Adrenal gland (tissue), 12 donors: ENCODE data around the gene MT1F. TPM values are rescaled to one million over a fixed set of nuclear protein-coding genes. Genes with fewer than 3 reads are reported as not detected.

Source experiments
- DNase-seq, 7 donors: peaks; one replicate each; pipeline ENCODE4 v3.0.0-alpha.2; 2019 to 2020
- H3K27ac ChIP-seq, 5 donors: fragments of 200-600 bp; sonication (generic) in 4 of 5; 1 replicate in 3 of 5; 2 replicates in 2 of 5; pipeline versions ENCODE4 v1.5.1 to v1.8.0; 2016 to 2020; ENCODE audit warnings: mild to moderate bottlenecking in 1 of 5
- H3K27me3 ChIP-seq: fragments of 200-600 bp; 2 replicates; pipeline ENCODE4 v1.8.0; 2021
- H3K36me3 ChIP-seq, 2 donors: fragments of 200-600 bp; replicated peaks in 1 of 2; 1 replicate in 1 of 2; 2 replicates in 1 of 2; pipeline versions ENCODE4 v1.5.1 to v1.8.0; 2018 to 2022
- H3K4me1 ChIP-seq, 2 donors: fragments of 200-600 bp; replicated peaks in 1 of 2; 1 replicate in 1 of 2; 2 replicates in 1 of 2; pipeline versions ENCODE4 v1.5.1 to v1.8.0; 2018 to 2021
- H3K4me3 ChIP-seq, 4 donors: fragments of 200-600 bp; sonication (generic) in 3 of 4; one replicate each; pipeline ENCODE4 v1.5.1; 2016 to 2018
- H3K9me3 ChIP-seq, 3 donors: fragments of 200-600 bp; sonication (generic) in 1 of 3; replicated peaks in 1 of 3; 1 replicate in 2 of 3; 2 replicates in 1 of 3; pipeline versions ENCODE4 v1.5.1 to v1.8.0; 2016 to 2021
- CTCF ChIP-seq, 6 experiments: fragments of 450-650 bp in 4 of 6; fragments of 200-600 bp in 2 of 6; sonication (generic) in 1 of 6; IDR thresholded peaks; 1 replicate in 5 of 6; 2 replicates in 1 of 6; pipeline versions ENCODE4 v1.5.1 to v1.8.0; 2016 to 2021; ENCODE audit warnings: antibody characterized with exemption in 6 of 6, mild to moderate bottlenecking in 2 of 6, moderate library complexity in 1 of 6
- POLR2A ChIP-seq, 2 donors: fragments of 450-650 bp; IDR thresholded peaks; one replicate each; pipeline ENCODE4 v1.6.1; 2017; ENCODE audit warnings: antibody characterized with exemption in 2 of 2, mild to moderate bottlenecking in 2 of 2, moderate library complexity in 1 of 2
- WGBS, 4 donors: extraction: QIAGEN DNeasy Blood & Tissue Kit in 2 of 4; methylation state at CpG; one replicate each; pipeline versions ENCODE4 v1.1.5 to v1.1.7; 2013 to 2017; 5-methylcytosine and 5-hydroxymethylcytosine counted together
- intact Hi-C, 2 donors: fragments of 100-400 bp; cut with DNase I; formaldehyde crosslinking; loops; one replicate each; pipeline versions ENCODE4 v1.14.1 to v1.15.0; 2022 to 2023
- polyA plus RNA-seq, 3 donors: library from polyadenylated mRNA; stranded (reverse); fragments of 200-250 nt in 2 of 3; fragments of 350-450 nt in 1 of 3; fragmentation: Illumina TruSeq in 1 of 3; extraction: RNeasy Lipid Tissue Mini Kit (QIAGEN cat#74804) in 1 of 3; gene quantifications; one replicate each; pipeline ENCODE4 v1.2.3, GENCODE V29; 2013 to 2014
- total RNA-seq, 9 donors: library from RNA; depleted of rRNA in 4 of 9; stranded (reverse); fragments of >200 nt in 4 of 9; fragments of 120-200 nt in 1 of 9; fragmentation: NEBNext Ultra II Directional in 1 of 9; extraction: Animal tissue kit (Norgen Biotek cat#: 25700) in 1 of 9; gene quantifications; one replicate each; pipeline versions ENCODE4 v1.1.0 to v1.2.4, GENCODE V29; 2013 to 2023
- donor health status: healthy with polysubstance abuse.
- donor health status: Bipolar disorder and iron deficiency.
- donor health status: DM: yes; HTN: yes; CAD: no.
- donor health status: DM: no; HTN: no; CAD: no.
- donor health status: DM: no; HTN: no; CAD: no.
- donor health status: DM: yes; HTN: yes; CAD: no.

The MT1F gene
- total and polyA plus RNA-seq, 12 donors = 10.8 to 204 (median 44.8) TPM

DNA sequence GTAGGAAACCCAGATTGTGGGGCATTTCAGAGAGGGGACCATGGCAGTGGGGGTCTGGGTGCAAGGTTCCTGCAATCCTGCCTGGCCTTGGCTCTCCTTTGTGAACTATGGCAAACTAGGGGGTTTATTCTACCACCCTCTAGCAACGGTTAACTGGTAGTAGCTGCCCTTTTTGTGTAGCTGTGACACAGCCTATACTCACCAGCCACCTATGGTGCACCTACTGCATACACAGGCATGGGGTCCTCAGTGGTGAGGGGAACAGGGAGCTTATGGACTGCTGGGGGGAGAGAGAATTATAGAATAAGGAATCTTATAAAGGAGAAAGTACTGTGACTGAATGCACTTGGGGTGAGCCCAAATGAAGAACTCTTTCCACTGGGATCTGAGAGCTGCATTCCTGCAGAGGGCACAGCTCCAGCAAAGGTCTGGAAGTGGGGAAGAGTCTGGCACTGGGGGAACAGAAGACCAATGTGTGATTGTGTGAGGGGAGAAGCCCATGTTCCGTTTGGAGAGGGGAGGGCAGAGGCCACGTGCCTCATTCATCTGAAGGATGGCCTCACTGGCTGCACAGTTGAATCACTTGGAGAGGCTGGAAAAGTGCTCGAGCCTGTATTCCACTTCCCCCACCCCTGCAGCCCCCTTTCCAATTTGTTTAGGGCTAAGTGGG lies 26.6 kb downstream of the MT1F start:
- Histone ChIP-seq H3K4me1 (peaks cover 23 to 26% of the 10 kb centered on the region in 2 donors), H3K27ac (peak overlapping the region in 1 of 5 donors; percentile 51), H3K9me3 (no peaks in the 10 kb centered on the region), H3K27me3 (no peaks in the 10 kb centered on the region), H3K36me3 (no peaks in the 10 kb centered on the region), H3K4me3 (no peak overlapping the region)
- intact Hi-C loops = no loop called here
- no peak for DNase-seq
- no peak for TF ChIP-seq POLR2A (IDR thresholded peaks at IDR 0.05)
- no peak for TF ChIP-seq CTCF (IDR thresholded peaks at IDR 0.05)
- 65 to 70% (median 67%) methylated on average over 4 of the region's 4 CpGs for WGBS, 4 donors

- H3K36me3 ChIP-seq = no peaks in the 10 kb centered on the region
- TF ChIP-seq POLR2A (IDR thresholded peaks at IDR 0.05) (no peak), CTCF (IDR thresholded peaks at IDR 0.05) (no peak)
- no peaks in the 10 kb centered on the region for H3K9me3 ChIP-seq
- no peaks in the 10 kb centered on the region for H3K27me3 ChIP-seq
- H3K4me3 ChIP-seq = no peak overlapping the region
- WGBS, 4 donors = 85 to 95% (median 89%) methylated on average over 3 to 4 of the region's 4 CpGs
- H3K27ac ChIP-seq = peak overlapping the region in 1 of 5 donors; percentile 51
- H3K4me1 ChIP-seq = peaks cover 23 to 26% of the 10 kb centered on the region in 2 donors
- DNase-seq = no peak
- intact Hi-C loops = loop anchor here in 1 of 2 donors (5.0 kb wide), 1 partner anchor 83 kb away; no protein-coding TSS in a partner anchor
Observed at GRCh38 chr16:56684926-56685590, 27.3 kb downstream of the MT1F start.

- 89 to 97% (median 93%) methylated on average over 7 of the region's 7 CpGs for WGBS, 4 donors
- Histone ChIP-seq H3K4me3 (no peak overlapping the region), H3K27ac (no peak overlapping the region), H3K36me3 (no peaks in the 10 kb centered on the region), H3K9me3 (no peaks in the 10 kb centered on the region), H3K4me1 (peaks cover 15 to 16% of the 10 kb centered on the region in 2 donors), H3K27me3 (no peaks in the 10 kb centered on the region)
- intact Hi-C loops = loop anchor here in 1 of 2 donors (5.0 kb wide), 1 partner anchor 84 kb away; no protein-coding TSS in a partner anchor
- no peak for TF ChIP-seq POLR2A (IDR thresholded peaks at IDR 0.05)
- no peak for TF ChIP-seq CTCF (IDR thresholded peaks at IDR 0.05)
- no peak for DNase-seq
Observed at GRCh38 chr16:56686758-56687157, 29.0 kb downstream of the MT1F start.

DNA sequence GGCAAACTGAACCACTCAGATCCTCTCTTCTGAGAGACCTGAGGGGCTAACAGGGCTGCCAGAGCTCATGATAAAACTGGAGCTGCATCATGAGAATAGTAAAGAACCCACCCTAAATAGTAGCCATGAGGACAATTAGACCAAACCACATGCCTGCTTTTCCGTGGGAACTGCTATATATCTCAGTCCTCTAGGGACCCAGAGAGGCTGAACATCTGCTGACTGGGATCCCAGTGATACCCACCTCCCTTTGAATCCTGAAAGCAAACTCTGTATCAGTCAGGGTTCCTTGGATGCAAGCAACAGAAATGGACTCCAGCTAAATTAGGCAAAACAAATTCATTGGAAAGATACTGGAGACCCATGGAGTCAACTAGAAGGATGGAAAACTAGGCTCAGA lies 31.0 kb downstream of the MT1F start:
- H3K27me3 ChIP-seq = no peaks in the 10 kb centered on the region
- intact Hi-C loops = loop anchor here in 1 of 2 donors (5.0 kb wide), 1 partner anchor 86 kb away; no protein-coding TSS in a partner anchor
- H3K4me3 ChIP-seq = no peak overlapping the region
- no peaks in the 10 kb centered on the region for H3K36me3 ChIP-seq
- TF ChIP-seq POLR2A (IDR thresholded peaks at IDR 0.05) = no peak
- no peak for TF ChIP-seq CTCF (IDR thresholded peaks at IDR 0.05)
- 29 to 57% (median 56%) methylated on average over 1 of the region's 1 CpG; no CpG with 5 or more reads in 1 of the 4 donors for WGBS, 4 donors
- no peak for DNase-seq
- no peak overlapping the region for H3K27ac ChIP-seq
- peaks cover 2% of the 10 kb centered on the region in 2 donors for H3K4me1 ChIP-seq
- no peaks in the 10 kb centered on the region for H3K9me3 ChIP-seq
